ENCODE measurements around the gene SCD5.

- TF ChIP-seq CTCF (conservative IDR thresholded peaks at IDR 0.05), result no peak
- TF ChIP-seq ZFX (IDR thresholded peaks at IDR 0.05), result no peak
Observed at GRCh38 chr4:82765134-82765533, 33.5 kb downstream of the SCD5 start.
